Panc1 (cell line): ENCODE results near the gene NT5M.

Experiments
- POLR2AphosphoS5 ChIP-seq: IDR thresholded peaks from 2 replicates; pipeline ENCODE4 v1.6.1; 2012; ENCODE audit warnings: mild to moderate bottlenecking, low read depth, low read length, moderate library complexity
- SIN3A ChIP-seq: IDR thresholded peaks from 2 replicates; pipeline ENCODE4 v1.6.1; 2012; ENCODE audit warnings: low read depth, mild to moderate bottlenecking, low read length, moderate library complexity, borderline replicate concordance; ENCODE audit not compliant: insufficient read depth
- TCF7L2 ChIP-seq: IDR thresholded peaks from 2 replicates; pipeline ENCODE4 v1.6.1; 2011; ENCODE audit warnings: mild to moderate bottlenecking, low read depth, low read length, inconsistent platforms
- TF ChIP-seq, protein P1 (sequence below): fragments of 450-650 bp; IDR thresholded peaks from 2 replicates; pipeline ENCODE4 v1.5.1; 2017; ENCODE audit warnings: mild to moderate bottlenecking
- TF ChIP-seq, protein P2 (sequence below), 2 experiments: IDR thresholded peaks; 2 replicates each; pipeline ENCODE4 v1.6.1; 2011 to 2012; ENCODE audit warnings: low read depth in 2 of 2, control low read depth in 1 of 2, low read length in 1 of 2, mild to moderate bottlenecking in 1 of 2, moderate library complexity in 1 of 2; ENCODE audit not compliant: insufficient read depth in 1 of 2

DNA sequence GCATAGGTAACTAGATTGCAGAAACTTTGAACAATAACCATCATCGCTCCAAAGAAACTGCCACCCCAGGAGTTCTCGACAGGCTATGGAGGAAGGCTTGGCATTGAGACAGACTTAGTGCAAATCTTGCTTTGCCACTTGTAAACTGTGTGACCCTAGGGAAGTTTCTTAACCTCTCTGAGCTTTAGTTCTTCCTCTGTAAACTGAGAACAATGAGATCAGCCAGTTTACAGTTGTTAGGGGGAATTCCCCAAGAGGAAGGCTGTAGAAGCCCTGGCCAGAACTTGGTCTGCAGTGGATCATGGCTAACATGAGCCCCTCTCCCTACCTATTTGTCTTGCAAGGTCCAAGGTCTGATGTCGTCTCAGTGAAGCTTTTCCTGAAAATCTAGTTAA lies 78.9 kb downstream of the NT5M start:
- TF ChIP-seq, protein P1, sequence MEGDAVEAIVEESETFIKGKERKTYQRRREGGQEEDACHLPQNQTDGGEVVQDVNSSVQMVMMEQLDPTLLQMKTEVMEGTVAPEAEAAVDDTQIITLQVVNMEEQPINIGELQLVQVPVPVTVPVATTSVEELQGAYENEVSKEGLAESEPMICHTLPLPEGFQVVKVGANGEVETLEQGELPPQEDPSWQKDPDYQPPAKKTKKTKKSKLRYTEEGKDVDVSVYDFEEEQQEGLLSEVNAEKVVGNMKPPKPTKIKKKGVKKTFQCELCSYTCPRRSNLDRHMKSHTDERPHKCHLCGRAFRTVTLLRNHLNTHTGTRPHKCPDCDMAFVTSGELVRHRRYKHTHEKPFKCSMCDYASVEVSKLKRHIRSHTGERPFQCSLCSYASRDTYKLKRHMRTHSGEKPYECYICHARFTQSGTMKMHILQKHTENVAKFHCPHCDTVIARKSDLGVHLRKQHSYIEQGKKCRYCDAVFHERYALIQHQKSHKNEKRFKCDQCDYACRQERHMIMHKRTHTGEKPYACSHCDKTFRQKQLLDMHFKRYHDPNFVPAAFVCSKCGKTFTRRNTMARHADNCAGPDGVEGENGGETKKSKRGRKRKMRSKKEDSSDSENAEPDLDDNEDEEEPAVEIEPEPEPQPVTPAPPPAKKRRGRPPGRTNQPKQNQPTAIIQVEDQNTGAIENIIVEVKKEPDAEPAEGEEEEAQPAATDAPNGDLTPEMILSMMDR: no peak
- TF ChIP-seq TCF7L2 (no peak), SIN3A (no peak), POLR2AphosphoS5 (no peak)
- TF ChIP-seq, protein P2, sequence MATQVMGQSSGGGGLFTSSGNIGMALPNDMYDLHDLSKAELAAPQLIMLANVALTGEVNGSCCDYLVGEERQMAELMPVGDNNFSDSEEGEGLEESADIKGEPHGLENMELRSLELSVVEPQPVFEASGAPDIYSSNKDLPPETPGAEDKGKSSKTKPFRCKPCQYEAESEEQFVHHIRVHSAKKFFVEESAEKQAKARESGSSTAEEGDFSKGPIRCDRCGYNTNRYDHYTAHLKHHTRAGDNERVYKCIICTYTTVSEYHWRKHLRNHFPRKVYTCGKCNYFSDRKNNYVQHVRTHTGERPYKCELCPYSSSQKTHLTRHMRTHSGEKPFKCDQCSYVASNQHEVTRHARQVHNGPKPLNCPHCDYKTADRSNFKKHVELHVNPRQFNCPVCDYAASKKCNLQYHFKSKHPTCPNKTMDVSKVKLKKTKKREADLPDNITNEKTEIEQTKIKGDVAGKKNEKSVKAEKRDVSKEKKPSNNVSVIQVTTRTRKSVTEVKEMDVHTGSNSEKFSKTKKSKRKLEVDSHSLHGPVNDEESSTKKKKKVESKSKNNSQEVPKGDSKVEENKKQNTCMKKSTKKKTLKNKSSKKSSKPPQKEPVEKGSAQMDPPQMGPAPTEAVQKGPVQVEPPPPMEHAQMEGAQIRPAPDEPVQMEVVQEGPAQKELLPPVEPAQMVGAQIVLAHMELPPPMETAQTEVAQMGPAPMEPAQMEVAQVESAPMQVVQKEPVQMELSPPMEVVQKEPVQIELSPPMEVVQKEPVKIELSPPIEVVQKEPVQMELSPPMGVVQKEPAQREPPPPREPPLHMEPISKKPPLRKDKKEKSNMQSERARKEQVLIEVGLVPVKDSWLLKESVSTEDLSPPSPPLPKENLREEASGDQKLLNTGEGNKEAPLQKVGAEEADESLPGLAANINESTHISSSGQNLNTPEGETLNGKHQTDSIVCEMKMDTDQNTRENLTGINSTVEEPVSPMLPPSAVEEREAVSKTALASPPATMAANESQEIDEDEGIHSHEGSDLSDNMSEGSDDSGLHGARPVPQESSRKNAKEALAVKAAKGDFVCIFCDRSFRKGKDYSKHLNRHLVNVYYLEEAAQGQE (IDR thresholded peaks at IDR 0.05; ENCODE audit: insufficient read depth in 1 of 2, low read depth in 2 of 2, low read length in 1 of 2): no peak
